ENCODE data around the gene PACS1. TPM values are rescaled to one million over a fixed set of nuclear protein-coding genes. Genes with fewer than 3 reads are reported as not detected.

The PACS1 gene
- total RNA-seq, 1 donor from 2014 or later: 30.6 TPM

DNA sequence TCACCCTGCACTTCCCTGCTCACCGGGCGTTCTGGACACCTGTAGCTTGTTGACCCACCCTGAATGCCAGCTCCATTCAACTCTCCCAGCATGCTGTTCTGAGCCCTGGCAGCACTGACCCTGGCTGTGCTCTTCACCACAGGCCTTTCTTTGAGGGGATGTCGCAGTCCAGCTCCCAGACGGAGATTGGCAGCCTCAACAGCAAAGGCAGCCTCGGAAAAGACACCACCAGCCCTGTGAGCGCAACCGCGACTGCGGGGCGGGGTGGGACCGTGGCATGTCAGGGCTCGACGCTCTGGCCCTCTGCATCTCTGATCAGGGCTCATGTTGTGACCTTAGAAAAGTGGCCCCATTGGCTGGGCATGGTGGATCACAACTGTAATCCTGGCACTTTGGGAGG lies 150.9 kb downstream of the PACS1 start:
- H3K4me1 Mint-ChIP-seq (ENCODE audit: low read depth, unreplicated experiment): peaks cover 18% of the 10 kb centered on the region
- H3K27me3 Mint-ChIP-seq (ENCODE audit: unreplicated experiment): peaks cover 6% of the 10 kb centered on the region
- TF ChIP-seq, protein P1, sequence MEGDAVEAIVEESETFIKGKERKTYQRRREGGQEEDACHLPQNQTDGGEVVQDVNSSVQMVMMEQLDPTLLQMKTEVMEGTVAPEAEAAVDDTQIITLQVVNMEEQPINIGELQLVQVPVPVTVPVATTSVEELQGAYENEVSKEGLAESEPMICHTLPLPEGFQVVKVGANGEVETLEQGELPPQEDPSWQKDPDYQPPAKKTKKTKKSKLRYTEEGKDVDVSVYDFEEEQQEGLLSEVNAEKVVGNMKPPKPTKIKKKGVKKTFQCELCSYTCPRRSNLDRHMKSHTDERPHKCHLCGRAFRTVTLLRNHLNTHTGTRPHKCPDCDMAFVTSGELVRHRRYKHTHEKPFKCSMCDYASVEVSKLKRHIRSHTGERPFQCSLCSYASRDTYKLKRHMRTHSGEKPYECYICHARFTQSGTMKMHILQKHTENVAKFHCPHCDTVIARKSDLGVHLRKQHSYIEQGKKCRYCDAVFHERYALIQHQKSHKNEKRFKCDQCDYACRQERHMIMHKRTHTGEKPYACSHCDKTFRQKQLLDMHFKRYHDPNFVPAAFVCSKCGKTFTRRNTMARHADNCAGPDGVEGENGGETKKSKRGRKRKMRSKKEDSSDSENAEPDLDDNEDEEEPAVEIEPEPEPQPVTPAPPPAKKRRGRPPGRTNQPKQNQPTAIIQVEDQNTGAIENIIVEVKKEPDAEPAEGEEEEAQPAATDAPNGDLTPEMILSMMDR (IDR thresholded peaks at IDR 0.05; ENCODE audit: partially characterized antibody, unreplicated experiment): no peak
- H3K4me3 Mint-ChIP-seq (ENCODE audit: unreplicated experiment): no peak overlapping the region
- DNase-seq: no peak
- peaks cover 15% of the 10 kb centered on the region for H3K36me3 Mint-ChIP-seq (ENCODE audit: unreplicated experiment)
- no peak overlapping the region for H3K27ac Mint-ChIP-seq (ENCODE audit: unreplicated experiment)
- peaks cover 3% of the 10 kb centered on the region for H3K9me3 Mint-ChIP-seq (ENCODE audit: unreplicated experiment)

DNA sequence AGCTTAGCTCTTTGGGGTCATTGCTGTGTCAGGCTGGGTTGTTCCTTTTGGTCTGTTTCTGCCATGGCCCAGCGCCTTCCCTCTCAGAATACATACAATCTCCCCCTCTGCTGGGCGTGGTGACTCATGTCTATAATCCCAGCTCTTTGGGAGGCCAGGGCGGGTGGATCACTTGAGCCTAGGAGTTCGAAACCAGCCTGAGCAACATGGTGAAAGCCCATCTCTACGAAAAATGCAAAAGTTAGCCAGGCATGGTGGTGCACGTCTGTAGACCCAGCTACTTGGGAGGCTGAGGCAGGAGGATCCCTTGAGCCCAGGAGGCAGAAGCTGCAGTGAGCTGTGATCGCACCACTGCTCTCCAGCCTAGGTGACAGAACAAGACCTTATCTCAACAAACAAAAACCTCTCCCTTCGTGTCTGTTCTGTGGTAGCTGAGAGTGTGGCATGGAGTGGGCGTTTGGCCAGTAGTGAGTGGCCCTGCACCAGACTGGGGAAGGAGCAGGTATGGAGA lies 151.7 kb downstream of the PACS1 start:
- H3K27me3 Mint-ChIP-seq (ENCODE audit: unreplicated experiment): peaks cover 6% of the 10 kb centered on the region
- no peaks in the 10 kb centered on the region for H3K9me3 Mint-ChIP-seq (ENCODE audit: unreplicated experiment)
- peaks cover 7% of the 10 kb centered on the region for H3K36me3 Mint-ChIP-seq (ENCODE audit: unreplicated experiment)
- TF ChIP-seq, protein P1 (IDR thresholded peaks at IDR 0.05; ENCODE audit: partially characterized antibody, unreplicated experiment): no peak
- H3K27ac Mint-ChIP-seq (ENCODE audit: unreplicated experiment): no peak overlapping the region
- DNase-seq: no peak
- H3K4me3 Mint-ChIP-seq (ENCODE audit: unreplicated experiment): no peak overlapping the region
- peaks cover 20% of the 10 kb centered on the region for H3K4me1 Mint-ChIP-seq (ENCODE audit: low read depth, unreplicated experiment)

DNA sequence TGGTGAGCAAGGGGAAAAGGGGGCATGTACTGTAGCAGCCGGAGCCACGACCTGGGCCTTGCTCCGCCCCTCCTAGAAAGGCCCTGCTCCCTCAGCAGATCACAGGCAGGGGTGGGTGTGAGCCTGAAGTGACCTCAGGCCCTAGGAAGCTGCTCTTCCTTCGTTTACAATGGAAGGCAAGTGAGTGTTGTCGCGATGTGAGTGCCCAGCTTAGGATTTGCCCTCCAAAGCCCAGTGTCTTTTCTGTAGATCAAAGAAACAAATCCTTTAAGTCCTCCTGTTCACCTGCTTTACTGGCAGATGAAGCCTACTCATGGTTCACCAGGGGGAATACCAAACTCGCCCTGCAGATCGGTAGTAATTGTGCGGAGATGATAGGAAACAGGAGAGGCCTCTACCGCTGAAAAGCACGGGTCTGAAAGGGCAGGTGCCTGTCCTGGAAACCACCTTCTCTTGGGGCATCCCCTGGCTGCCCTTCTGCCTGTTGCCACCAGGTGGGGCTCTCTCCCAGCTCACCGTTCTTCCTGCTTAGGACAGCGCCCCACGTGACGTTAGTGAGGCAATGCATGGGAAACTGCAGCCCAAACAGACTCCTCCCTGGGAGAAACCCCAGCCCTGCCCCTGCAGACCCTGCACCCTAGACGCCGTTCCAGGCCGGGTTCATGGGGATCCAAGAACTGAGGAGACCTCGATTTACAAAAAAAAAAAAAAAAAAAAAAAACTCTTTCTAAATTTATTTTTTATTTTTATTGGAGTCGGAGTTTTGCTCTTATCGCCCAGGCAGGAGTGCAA lies 152.5 kb downstream of the PACS1 start:
- peak overlapping the region; percentile 67 for H3K4me3 Mint-ChIP-seq (ENCODE audit: unreplicated experiment)
- H3K36me3 Mint-ChIP-seq (ENCODE audit: unreplicated experiment): peaks cover 5% of the 10 kb centered on the region
- H3K4me1 Mint-ChIP-seq (ENCODE audit: low read depth, unreplicated experiment): peaks cover 26% of the 10 kb centered on the region
- no peak overlapping the region for H3K27ac Mint-ChIP-seq (ENCODE audit: unreplicated experiment)
- TF ChIP-seq, protein P1 (IDR thresholded peaks at IDR 0.05; ENCODE audit: partially characterized antibody, unreplicated experiment): peak; percentile 96
- H3K9me3 Mint-ChIP-seq (ENCODE audit: unreplicated experiment): no peaks in the 10 kb centered on the region
- DNase-seq: peak; percentile 89
- H3K27me3 Mint-ChIP-seq (ENCODE audit: unreplicated experiment): peaks cover 6% of the 10 kb centered on the region

DNA sequence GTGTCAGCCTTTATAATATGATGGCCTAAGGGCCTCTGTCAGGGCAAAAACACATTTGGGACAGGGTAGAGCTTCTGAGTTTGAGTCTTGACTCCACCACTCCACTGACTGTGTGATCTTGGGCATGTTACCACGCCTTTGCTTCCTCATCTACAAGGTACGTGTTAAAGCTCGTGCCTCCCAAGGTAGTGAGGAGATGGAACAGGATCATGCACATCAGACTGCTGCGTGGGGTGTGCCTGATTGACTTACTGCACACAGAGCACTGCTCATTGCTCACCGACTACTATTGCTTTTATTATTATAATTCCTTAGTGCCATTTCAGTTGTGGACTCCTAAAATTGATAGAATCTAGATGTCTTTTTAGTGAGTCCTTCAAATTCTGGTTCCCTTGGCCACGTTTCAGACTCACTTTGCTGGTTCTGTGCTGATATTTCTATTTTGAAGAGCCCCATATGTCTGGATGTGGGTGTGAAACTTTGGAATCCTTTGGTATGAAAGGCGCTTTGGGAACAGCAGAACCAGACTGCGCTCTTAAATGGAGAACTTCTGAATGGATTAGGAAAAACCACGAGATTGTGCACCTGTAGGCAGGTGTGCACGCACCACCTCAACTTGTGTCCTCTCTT lies 154.3 kb downstream of the PACS1 start:
- peaks cover 3% of the 10 kb centered on the region for H3K27me3 Mint-ChIP-seq (ENCODE audit: unreplicated experiment)
- DNase-seq: no peak

More for the DNA sequence above, 154.3 kb downstream of the PACS1 start:
- no peaks in the 10 kb centered on the region for H3K36me3 Mint-ChIP-seq (ENCODE audit: unreplicated experiment)
- H3K4me3 Mint-ChIP-seq (ENCODE audit: unreplicated experiment): peak overlapping the region; percentile 2
- peaks cover 1% of the 10 kb centered on the region for H3K9me3 Mint-ChIP-seq (ENCODE audit: unreplicated experiment)
- TF ChIP-seq, protein P1 (IDR thresholded peaks at IDR 0.05; ENCODE audit: partially characterized antibody, unreplicated experiment): no peak
- peaks cover 31% of the 10 kb centered on the region for H3K4me1 Mint-ChIP-seq (ENCODE audit: low read depth, unreplicated experiment)
- H3K27ac Mint-ChIP-seq (ENCODE audit: unreplicated experiment): peak overlapping the region; percentile 80

All from glutamatergic neuron (in vitro differentiated cells).